ENCODE data around the gene HRH2. TPM values are rescaled to one million over a fixed set of nuclear protein-coding genes. Genes with fewer than 3 reads are reported as not detected.

HRH2 gene
- total and polyA plus RNA-seq, 8 donors = 4.1 to 22.0 (median 8.2) TPM

GRCh38 chr5:175740014-175740413 is 82.1 kb downstream of the HRH2 start:
- TF ChIP-seq CTCF (IDR thresholded peaks at IDR 0.05) = no peak
- intact Hi-C loops (cut with DNase I) = no loop called here
- Histone ChIP-seq H3K27ac (no peak overlapping the region), H3K4me1 (no peaks in the 10 kb centered on the region), H3K4me3 (no peak overlapping the region), H3K36me3 (no peaks in the 10 kb centered on the region), H3K9me3 (no peaks in the 10 kb centered on the region), H3K27me3 (peaks cover 0 to 62% of the 10 kb centered on the region in 2 donors)
- ATAC-seq (no peak), DNase-seq (no peak)

GRCh38 chr5:175741556-175741955 is 83.7 kb downstream of the HRH2 start:
- Histone ChIP-seq H3K4me1 (no peaks in the 10 kb centered on the region), H3K36me3 (no peaks in the 10 kb centered on the region), H3K27me3 (peaks cover 0 to 66% of the 10 kb centered on the region in 2 donors), H3K4me3 (no peak overlapping the region), H3K27ac (no peak overlapping the region), H3K9me3 (no peaks in the 10 kb centered on the region)
- intact Hi-C loops (cut with DNase I) = no loop called here
- DNase-seq (no peak), ATAC-seq (no peak)
- TF ChIP-seq CTCF (IDR thresholded peaks at IDR 0.05) = no peak

GRCh38 chr5:175742290-175742994 is 84.6 kb downstream of the HRH2 start:
- ATAC-seq (no peak), DNase-seq (no peak)
- no peak overlapping the region for H3K27ac ChIP-seq
- TF ChIP-seq CTCF (IDR thresholded peaks at IDR 0.05) = no peak
- H3K27me3 ChIP-seq = peaks cover 0 to 63% of the 10 kb centered on the region in 2 donors
- intact Hi-C loops (cut with DNase I) = no loop called here
- no peaks in the 10 kb centered on the region for H3K4me1 ChIP-seq
- no peaks in the 10 kb centered on the region for H3K36me3 ChIP-seq
- H3K9me3 ChIP-seq = no peaks in the 10 kb centered on the region
- no peak overlapping the region for H3K4me3 ChIP-seq

GRCh38 chr5:175743676-175744210 is 85.9 kb downstream of the HRH2 start:
- ATAC-seq = no peak
- peak in 1 of 4 donors; percentile 26 for DNase-seq
- H3K27ac ChIP-seq = no peak overlapping the region
- no peak overlapping the region for H3K4me3 ChIP-seq
- intact Hi-C loops (cut with DNase I) = no loop called here
- no peak for TF ChIP-seq CTCF (IDR thresholded peaks at IDR 0.05)
- no peaks in the 10 kb centered on the region for H3K36me3 ChIP-seq
- no peaks in the 10 kb centered on the region for H3K9me3 ChIP-seq
- H3K4me1 ChIP-seq = no peaks in the 10 kb centered on the region
- H3K27me3 ChIP-seq = peaks cover 0 to 55% of the 10 kb centered on the region in 2 donors

GRCh38 chr5:175745210-175745609 is 87.3 kb downstream of the HRH2 start:
- Histone ChIP-seq H3K9me3 (no peaks in the 10 kb centered on the region), H3K4me3 (no peak overlapping the region), H3K27ac (no peak overlapping the region), H3K27me3 (peaks cover 0 to 60% of the 10 kb centered on the region in 2 donors), H3K36me3 (no peaks in the 10 kb centered on the region), H3K4me1 (no peaks in the 10 kb centered on the region)
- no peak for DNase-seq
- intact Hi-C loops (cut with DNase I) = no loop called here
- no peak for ATAC-seq
- TF ChIP-seq CTCF (IDR thresholded peaks at IDR 0.05) = no peak

Data from left lung (tissue), 10 donors.